ENCODE measurements around the gene PNMA6E. TPM values are rescaled to one million over a fixed set of nuclear protein-coding genes. Genes with fewer than 3 reads are reported as not detected.

The PNMA6E gene
- total and polyA plus RNA-seq, 2 experiments from 2014 or later = not detected

- no peak overlapping the region for H3K27ac ChIP-seq (ENCODE audit: low read depth)
- H3K4me3 ChIP-seq = no peak overlapping the region
- no peaks in the 10 kb centered on the region for H4K20me1 ChIP-seq (replicated peaks; ENCODE audit: insufficient read depth)
- no peaks in the 10 kb centered on the region for H3F3A ChIP-seq (replicated peaks; ENCODE audit: low read depth)
- H3K79me2 ChIP-seq (replicated peaks; ENCODE audit: insufficient read depth) = no peaks in the 10 kb centered on the region
- H3K27me3 Mint-ChIP-seq (ENCODE audit: insufficient read depth, low read depth, poor library complexity) = peaks cover 5% of the 10 kb centered on the region
- no peak overlapping the region for H3K4me3 Mint-ChIP-seq
- no peaks in the 10 kb centered on the region for H3K36me3 Mint-ChIP-seq (ENCODE audit: low read depth)
- no peaks in the 10 kb centered on the region for H3K4me1 Mint-ChIP-seq
- TF ChIP-seq, protein P1, sequence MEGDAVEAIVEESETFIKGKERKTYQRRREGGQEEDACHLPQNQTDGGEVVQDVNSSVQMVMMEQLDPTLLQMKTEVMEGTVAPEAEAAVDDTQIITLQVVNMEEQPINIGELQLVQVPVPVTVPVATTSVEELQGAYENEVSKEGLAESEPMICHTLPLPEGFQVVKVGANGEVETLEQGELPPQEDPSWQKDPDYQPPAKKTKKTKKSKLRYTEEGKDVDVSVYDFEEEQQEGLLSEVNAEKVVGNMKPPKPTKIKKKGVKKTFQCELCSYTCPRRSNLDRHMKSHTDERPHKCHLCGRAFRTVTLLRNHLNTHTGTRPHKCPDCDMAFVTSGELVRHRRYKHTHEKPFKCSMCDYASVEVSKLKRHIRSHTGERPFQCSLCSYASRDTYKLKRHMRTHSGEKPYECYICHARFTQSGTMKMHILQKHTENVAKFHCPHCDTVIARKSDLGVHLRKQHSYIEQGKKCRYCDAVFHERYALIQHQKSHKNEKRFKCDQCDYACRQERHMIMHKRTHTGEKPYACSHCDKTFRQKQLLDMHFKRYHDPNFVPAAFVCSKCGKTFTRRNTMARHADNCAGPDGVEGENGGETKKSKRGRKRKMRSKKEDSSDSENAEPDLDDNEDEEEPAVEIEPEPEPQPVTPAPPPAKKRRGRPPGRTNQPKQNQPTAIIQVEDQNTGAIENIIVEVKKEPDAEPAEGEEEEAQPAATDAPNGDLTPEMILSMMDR (conservative IDR thresholded peaks at IDR 0.05; ENCODE audit: low read depth in 2 of 2) = no peak
- no peak for TF ChIP-seq CREB1 (CRISPR knock-in tag; IDR thresholded peaks at IDR 0.05; ENCODE audit: low read depth)
- no peak for TF ChIP-seq NANOG (IDR thresholded peaks at IDR 0.05; ENCODE audit: borderline replicate concordance)
- H3K4me2 ChIP-seq = no peak overlapping the region
- no peaks in the 10 kb centered on the region for H3K36me3 ChIP-seq (ENCODE audit: insufficient read depth)
- no peaks in the 10 kb centered on the region for H3K4me1 ChIP-seq (ENCODE audit: insufficient read depth)
- ATAC-seq (no peak), DNase-seq (ENCODE audit: low spot score) (no peak)
- H3K27me3 ChIP-seq (ENCODE audit: insufficient read depth) = no peaks in the 10 kb centered on the region
- H2AFZ ChIP-seq = no peak overlapping the region
- no peaks in the 10 kb centered on the region for H3K9me3 Mint-ChIP-seq
- H3K9me2 ChIP-seq (ENCODE audit: insufficient read depth) = no peaks in the 10 kb centered on the region
- H3K27ac Mint-ChIP-seq = no peak overlapping the region
Observed at GRCh38 chrX:153447581-153447960, 46.4 kb upstream of the PNMA6E start.

DNA sequence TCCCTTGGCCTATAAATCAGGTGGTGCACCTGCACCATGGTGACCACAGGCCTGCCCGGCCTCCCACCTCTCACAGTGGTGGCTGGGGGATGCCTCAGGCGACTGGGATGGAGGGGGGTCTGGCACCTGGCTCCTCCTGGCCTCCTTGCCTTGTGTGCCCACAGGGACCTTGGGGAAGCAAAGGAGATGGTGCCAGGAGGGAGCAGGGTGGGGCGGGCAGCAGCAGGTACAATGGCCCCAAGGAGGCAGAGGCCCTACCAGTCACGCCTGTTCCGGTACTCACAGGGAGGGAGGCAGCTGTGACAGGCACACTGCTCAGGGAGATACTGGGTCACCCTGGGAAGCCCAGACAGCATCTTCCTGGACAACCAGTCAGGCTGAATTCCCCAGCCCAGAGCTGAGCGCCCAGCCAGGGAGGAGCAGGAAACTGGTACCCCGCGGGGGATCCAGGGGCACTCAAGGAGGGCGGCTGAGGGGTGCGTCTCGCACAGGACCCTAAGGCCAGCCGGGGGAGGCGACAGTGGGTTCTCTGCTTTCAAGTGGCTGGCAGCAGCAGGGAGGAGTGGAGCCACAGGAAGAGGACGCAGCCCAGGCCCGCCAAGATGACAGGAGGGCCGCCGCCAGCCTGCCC lies 45.9 kb upstream of the PNMA6E start:
- no peaks in the 10 kb centered on the region for H3K36me3 ChIP-seq (ENCODE audit: insufficient read depth)
- no peaks in the 10 kb centered on the region for H3K4me1 Mint-ChIP-seq
- no peak for DNase-seq (ENCODE audit: low spot score)
- no peaks in the 10 kb centered on the region for H3K4me1 ChIP-seq (ENCODE audit: insufficient read depth)
- H3K4me2 ChIP-seq = no peak overlapping the region
- H3F3A ChIP-seq (replicated peaks; ENCODE audit: low read depth) = no peaks in the 10 kb centered on the region
- H4K20me1 ChIP-seq (replicated peaks; ENCODE audit: insufficient read depth) = no peaks in the 10 kb centered on the region
- H3K9me3 Mint-ChIP-seq = no peaks in the 10 kb centered on the region
- H3K79me2 ChIP-seq (replicated peaks; ENCODE audit: insufficient read depth) = no peaks in the 10 kb centered on the region
- no peak overlapping the region for H3K27ac Mint-ChIP-seq
- no peaks in the 10 kb centered on the region for H3K36me3 Mint-ChIP-seq (ENCODE audit: low read depth)
- H3K27ac ChIP-seq (ENCODE audit: low read depth) = no peak overlapping the region
- no peaks in the 10 kb centered on the region for H3K27me3 ChIP-seq (ENCODE audit: insufficient read depth)
- ATAC-seq = no peak
- no peak overlapping the region for H2AFZ ChIP-seq
- no peak overlapping the region for H3K4me3 Mint-ChIP-seq
- H3K9me2 ChIP-seq (ENCODE audit: insufficient read depth) = no peaks in the 10 kb centered on the region
- peaks cover 5% of the 10 kb centered on the region for H3K27me3 Mint-ChIP-seq (ENCODE audit: insufficient read depth, low read depth, poor library complexity)
- no peak overlapping the region for H3K4me3 ChIP-seq
- TF ChIP-seq EZH2phosphoT487 (IDR thresholded peaks at IDR 0.05; ENCODE audit: unreplicated experiment) = no peak
- no peak for TF ChIP-seq ZNF462 (CRISPR knock-in tag; IDR thresholded peaks at IDR 0.05)
- no peak for TF ChIP-seq POLR2AphosphoS5 (IDR thresholded peaks at IDR 0.05; ENCODE audit: low read depth)
- TF ChIP-seq JUNB (IDR thresholded peaks at IDR 0.05; ENCODE audit: unreplicated experiment) = no peak
- no peak for TF ChIP-seq ZNF331 (CRISPR knock-in tag; IDR thresholded peaks at IDR 0.05; ENCODE audit: low read depth)
- no peak for TF ChIP-seq EZH2 (IDR thresholded peaks at IDR 0.05; ENCODE audit: low read depth, unreplicated experiment)
- TF ChIP-seq ETS1 (IDR thresholded peaks at IDR 0.05) = no peak
